GM21528 (cell line): Measurements from ENCODE around the gene RNF225.
"Not testable (repeated sequence)": the region's sequence is repeated elsewhere in the genome, so short reads cannot be mapped to it uniquely, and the experiment has no call there.

ENCODE experiments used
- ATAC-seq: cut with Tn5 transposase; IDR thresholded peaks from one replicate; pipeline ENCODE4 v1.9.1; 2021; ENCODE audit warnings: mild to moderate bottlenecking, moderate library complexity; ENCODE audit not compliant: unreplicated experiment, low FRiP score

RNF225 gene

GRCh38 chr19:58386576-58387337 is 8.7 kb upstream of the RNF225 start, which contains the start of gene RPS5:
TSS of gene RPS5 (plus strand) at chr19:58387269. CDS start at chr19:58388138, 869 bp downstream.
- peak; percentile 64 for ATAC-seq

GRCh38 chr19:58387338-58388174 is 7.9 kb upstream of the RNF225 start:
- no peak for ATAC-seq

GRCh38 chr19:58388175-58388526 is 7.3 kb upstream of the RNF225 start:
- ATAC-seq, result no peak

GRCh38 chr19:58392945-58393724 is 2.3 kb upstream of the RNF225 start:
- ATAC-seq, result no peak

- ATAC-seq, result no peak
Observed at GRCh38 chr19:58393725-58394033, 1.8 kb upstream of the RNF225 start.

GRCh38 chr19:58394821-58395219 is 636 bp upstream of the RNF225 start:
- ATAC-seq, result no peak

- no peak for ATAC-seq
Observed at GRCh38 chr19:58395979-58396627, 647 bp downstream of the RNF225 start.

GRCh38 chr19:58396691-58397532 is 1.5 kb downstream of the RNF225 start:
- no peak for ATAC-seq

- ATAC-seq, result no peak
Observed at GRCh38 chr19:58397533-58398037, 2.1 kb downstream of the RNF225 start.

GRCh38 chr19:58398087-58398486 is 2.6 kb downstream of the RNF225 start:
- ATAC-seq, result no peak

- no peak for ATAC-seq
Observed at GRCh38 chr19:58398545-58398944, 3.1 kb downstream of the RNF225 start.

GRCh38 chr19:58399903-58400302 is 4.4 kb downstream of the RNF225 start:
- no peak for ATAC-seq

GRCh38 chr19:58400316-58400915 is 5.0 kb downstream of the RNF225 start:
- no peak for ATAC-seq

- peak; percentile 95 for ATAC-seq
Observed at GRCh38 chr19:58400916-58401839, 5.7 kb downstream of the RNF225 start.

GRCh38 chr19:58401840-58402421 is 6.5 kb downstream of the RNF225 start:
- ATAC-seq, result no peak

- not testable (repeated sequence) for ATAC-seq
Observed at GRCh38 chr19:58403920-58404478, 8.5 kb downstream of the RNF225 start.
